ENCODE data around the gene EZH1.

EZH1 gene

GRCh38 chr17:42744806-42745617 lies at the start of gene EZH1:
EZH1 (minus strand) TSS chr17:42745040; CDS start chr17:42728941, 16,099 bp downstream.
- DNase-seq (ENCODE audit: low spot score): peak; percentile 89

- no peak for DNase-seq (ENCODE audit: low spot score)
These were observed 47.7 kb upstream of the EZH1 start for GRCh38 chr17:42792545-42792944.

GRCh38 chr17:42791948-42792347 lies 47.1 kb upstream of the EZH1 start:
- DNase-seq (ENCODE audit: low spot score): no peak

GRCh38 chr17:42787266-42787665 lies 42.4 kb upstream of the EZH1 start:
- no peak for DNase-seq (ENCODE audit: low spot score)

- no peak for DNase-seq (ENCODE audit: low spot score)
These were observed 40.2 kb upstream of the EZH1 start for GRCh38 chr17:42784811-42785592.

- no peak for DNase-seq (ENCODE audit: low spot score)
These were observed 39.6 kb upstream of the EZH1 start for GRCh38 chr17:42784409-42784808.

GRCh38 chr17:42783791-42784138 lies 38.9 kb upstream of the EZH1 start:
- DNase-seq (ENCODE audit: low spot score): no peak

- DNase-seq (ENCODE audit: low spot score): no peak
These were observed 38.4 kb upstream of the EZH1 start for GRCh38 chr17:42783062-42783790.

GRCh38 chr17:42782166-42783061 lies 37.6 kb upstream of the EZH1 start:
- no peak for DNase-seq (ENCODE audit: low spot score)

- no peak for DNase-seq (ENCODE audit: low spot score)
These were observed 36.9 kb upstream of the EZH1 start for GRCh38 chr17:42781639-42782165.

GRCh38 chr17:42780851-42781638 lies 36.2 kb upstream of the EZH1 start:
- no peak for DNase-seq (ENCODE audit: low spot score)

GRCh38 chr17:42779936-42780850 lies 35.4 kb upstream of the EZH1 start, which contains the start of gene WNK4:
WNK4 (plus strand) TSS chr17:42780610; CDS start chr17:42780699, 89 bp downstream.
- DNase-seq (ENCODE audit: low spot score): no peak

GRCh38 chr17:42779304-42779935 lies 34.6 kb upstream of the EZH1 start:
- DNase-seq (ENCODE audit: low spot score): no peak

GRCh38 chr17:42778570-42778969 lies 33.7 kb upstream of the EZH1 start:
- no peak for DNase-seq (ENCODE audit: low spot score)

- no peak for DNase-seq (ENCODE audit: low spot score)
These were observed 30.8 kb upstream of the EZH1 start for GRCh38 chr17:42775534-42776098.

GRCh38 chr17:42774066-42774745 lies 29.4 kb upstream of the EZH1 start:
- DNase-seq (ENCODE audit: low spot score): no peak

- peak; percentile 83 for DNase-seq (ENCODE audit: low spot score)
These were observed 28.6 kb upstream of the EZH1 start, which contains the start of gene VPS25 for GRCh38 chr17:42773290-42774035. VPS25 (plus strand) TSS chr17:42773449; CDS start chr17:42773476, 27 bp downstream.
